Astrocyte (in vitro differentiated cells and primary cell): Measurements from ENCODE around the gene CERKL.

Experiments used
- EZH2 ChIP-seq: IDR thresholded peaks from 2 replicates; pipeline ENCODE4 v1.6.1; 2012; ENCODE audit warnings: mild to moderate bottlenecking, low read length, inconsistent platforms; ENCODE audit not compliant: insufficient read depth
- TF ChIP-seq, protein P1 (sequence below): IDR thresholded peaks from 2 replicates; pipeline ENCODE4 v1.5.1; 2011; ENCODE audit warnings: low read depth, mild to moderate bottlenecking, inconsistent platforms, low read length, moderate library complexity; ENCODE audit not compliant: insufficient read depth

DNA sequence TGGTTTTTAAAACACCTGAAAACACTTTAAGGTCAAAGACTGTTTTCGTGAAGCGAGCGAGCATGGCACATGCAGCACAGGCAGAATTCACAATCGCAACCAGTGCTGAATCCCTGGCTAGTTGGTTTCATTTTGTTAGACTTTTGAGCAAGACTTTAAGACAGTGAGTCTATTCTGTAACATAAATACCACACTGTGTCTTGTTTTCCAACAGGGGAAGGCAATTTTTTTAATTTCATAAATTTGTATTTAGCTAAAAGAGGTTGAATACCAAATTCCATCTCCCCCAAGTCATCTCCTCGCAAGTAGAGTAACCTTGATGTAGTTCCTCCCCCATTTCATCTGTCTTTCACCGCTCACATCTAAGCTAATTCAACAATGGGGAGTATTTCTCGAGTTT, 1.4 kb downstream of the CERKL start:
- TF ChIP-seq, protein P1, sequence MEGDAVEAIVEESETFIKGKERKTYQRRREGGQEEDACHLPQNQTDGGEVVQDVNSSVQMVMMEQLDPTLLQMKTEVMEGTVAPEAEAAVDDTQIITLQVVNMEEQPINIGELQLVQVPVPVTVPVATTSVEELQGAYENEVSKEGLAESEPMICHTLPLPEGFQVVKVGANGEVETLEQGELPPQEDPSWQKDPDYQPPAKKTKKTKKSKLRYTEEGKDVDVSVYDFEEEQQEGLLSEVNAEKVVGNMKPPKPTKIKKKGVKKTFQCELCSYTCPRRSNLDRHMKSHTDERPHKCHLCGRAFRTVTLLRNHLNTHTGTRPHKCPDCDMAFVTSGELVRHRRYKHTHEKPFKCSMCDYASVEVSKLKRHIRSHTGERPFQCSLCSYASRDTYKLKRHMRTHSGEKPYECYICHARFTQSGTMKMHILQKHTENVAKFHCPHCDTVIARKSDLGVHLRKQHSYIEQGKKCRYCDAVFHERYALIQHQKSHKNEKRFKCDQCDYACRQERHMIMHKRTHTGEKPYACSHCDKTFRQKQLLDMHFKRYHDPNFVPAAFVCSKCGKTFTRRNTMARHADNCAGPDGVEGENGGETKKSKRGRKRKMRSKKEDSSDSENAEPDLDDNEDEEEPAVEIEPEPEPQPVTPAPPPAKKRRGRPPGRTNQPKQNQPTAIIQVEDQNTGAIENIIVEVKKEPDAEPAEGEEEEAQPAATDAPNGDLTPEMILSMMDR = no peak
- no peak for TF ChIP-seq EZH2
